Activated T-helper 17 cell treated with anti-CD3 and anti-CD28 coated beads, Interleukin-2, amount 50 U/mL, for 72 hours (primary cell): ENCODE results near the gene PARD3. TPM values are rescaled to one million over a fixed set of nuclear protein-coding genes. Genes with fewer than 3 reads are reported as not detected.

Experiments
- ATAC-seq: fragments of 150-1000 bp; cut with Tn5 transposase; replicated peaks from 2 replicates; pipeline ENCODE4 v1.10.0; 2021; ENCODE audit warnings: mild to moderate bottlenecking, moderate library complexity
- H3K27ac Mint-ChIP-seq: one replicate; pipeline ENCODE4 v1.8.0; 2022; ENCODE audit warnings: mixed read lengths
- H3K27me3 Mint-ChIP-seq: one replicate; pipeline ENCODE4 v1.8.0; 2022; ENCODE audit warnings: mixed read lengths
- H3K36me3 Mint-ChIP-seq: one replicate; pipeline ENCODE4 v1.8.0; 2022; ENCODE audit warnings: low read depth, mild to moderate bottlenecking, mixed read lengths
- H3K4me1 Mint-ChIP-seq: one replicate; pipeline ENCODE4 v1.8.0; 2022; ENCODE audit warnings: mixed read lengths
- H3K4me3 Mint-ChIP-seq: one replicate; pipeline ENCODE4 v1.8.0; 2022; ENCODE audit warnings: mild to moderate bottlenecking, mixed read lengths
- H3K9me3 Mint-ChIP-seq: one replicate; pipeline ENCODE4 v1.8.0; 2022; ENCODE audit warnings: mixed read lengths
- total RNA-seq, 2 donors: library from RNA; stranded (reverse); gene quantifications; one replicate each; pipeline ENCODE4 v1.2.3, GENCODE V29; 2022

The PARD3 gene
- total RNA-seq, 2 donors from 2014 or later, result 0.13 to 0.24 TPM

GRCh38 chr10:34613491-34613890 is 201.6 kb downstream of the PARD3 start:
- no peak overlapping the region for H3K4me3 Mint-ChIP-seq
- peaks cover 13% of the 10 kb centered on the region for H3K27me3 Mint-ChIP-seq
- H3K9me3 Mint-ChIP-seq, result no peaks in the 10 kb centered on the region
- no peaks in the 10 kb centered on the region for H3K4me1 Mint-ChIP-seq
- no peak overlapping the region for H3K27ac Mint-ChIP-seq
- no peak for ATAC-seq
- no peaks in the 10 kb centered on the region for H3K36me3 Mint-ChIP-seq

DNA sequence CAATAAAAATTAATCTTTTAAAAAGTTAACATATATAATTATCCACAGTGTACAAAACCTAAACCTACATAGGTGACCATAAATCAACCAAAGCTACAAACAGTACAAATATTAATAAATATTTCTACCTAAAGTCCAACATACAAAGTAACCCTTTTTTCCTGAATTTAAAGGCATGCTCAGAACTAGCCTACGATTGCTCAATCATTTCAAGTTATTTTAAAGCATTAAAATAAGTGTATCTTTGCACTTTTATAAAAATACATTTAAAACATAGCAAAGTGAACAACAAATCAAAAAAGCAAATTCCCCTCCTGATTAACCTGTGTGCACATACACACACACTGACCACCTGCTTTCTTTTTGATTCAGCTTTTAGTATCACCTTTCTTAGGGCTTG is 202.2 kb downstream of the PARD3 start:
- no peaks in the 10 kb centered on the region for H3K36me3 Mint-ChIP-seq
- peaks cover 13% of the 10 kb centered on the region for H3K27me3 Mint-ChIP-seq
- H3K4me3 Mint-ChIP-seq, result no peak overlapping the region
- H3K4me1 Mint-ChIP-seq, result no peaks in the 10 kb centered on the region
- ATAC-seq, result no peak
- H3K27ac Mint-ChIP-seq, result no peak overlapping the region
- H3K9me3 Mint-ChIP-seq, result no peaks in the 10 kb centered on the region

- Mint-ChIP-seq H3K27ac (no peak overlapping the region), H3K36me3 (no peaks in the 10 kb centered on the region), H3K9me3 (no peaks in the 10 kb centered on the region), H3K27me3 (peaks cover 13% of the 10 kb centered on the region), H3K4me1 (no peaks in the 10 kb centered on the region), H3K4me3 (no peak overlapping the region)
- ATAC-seq, result no peak
Measured at GRCh38 chr10:34612446-34612845, 202.7 kb downstream of the PARD3 start.

DNA sequence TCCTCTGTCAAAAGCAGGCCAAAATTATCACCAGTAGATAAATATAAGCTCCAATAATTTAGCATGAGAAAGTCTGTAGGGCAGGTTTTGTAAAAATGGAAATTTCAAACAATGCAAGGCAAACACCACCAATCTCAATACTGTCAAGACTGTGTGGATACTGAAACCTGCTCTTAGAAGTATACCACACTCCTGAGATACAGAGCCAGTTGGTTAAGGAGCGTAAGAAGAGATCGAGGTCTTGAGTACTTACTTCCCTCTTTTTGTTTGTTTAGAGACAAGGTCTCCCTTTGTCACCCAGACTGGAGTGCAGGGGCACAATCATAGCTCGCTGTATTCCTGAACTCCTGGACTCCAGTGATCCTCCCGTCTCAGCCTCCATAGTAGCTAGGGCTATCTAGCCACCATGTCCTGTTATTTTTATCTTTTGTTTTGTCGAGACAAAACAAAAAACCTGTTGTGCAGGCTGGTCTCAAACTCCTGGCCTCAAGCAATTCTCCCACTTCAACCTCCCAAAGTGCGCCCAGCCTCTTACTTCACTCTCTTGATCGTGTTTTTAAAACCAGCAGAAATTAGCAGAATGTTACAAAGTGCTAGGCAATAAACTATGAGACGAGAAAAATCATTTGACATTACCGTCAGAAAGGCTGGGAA is 205.7 kb downstream of the PARD3 start:
- no peak overlapping the region for H3K4me3 Mint-ChIP-seq

GRCh38 chr10:34607894-34608293 is 207.2 kb downstream of the PARD3 start:
- Mint-ChIP-seq H3K36me3 (no peaks in the 10 kb centered on the region), H3K4me3 (no peak overlapping the region)

More for the DNA sequence above, 205.7 kb downstream of the PARD3 start:
- no peaks in the 10 kb centered on the region for H3K36me3 Mint-ChIP-seq
- no peak for ATAC-seq
- H3K27ac Mint-ChIP-seq, result no peak overlapping the region
- no peaks in the 10 kb centered on the region for H3K4me1 Mint-ChIP-seq
- H3K27me3 Mint-ChIP-seq, result peaks cover 4% of the 10 kb centered on the region
- H3K9me3 Mint-ChIP-seq, result no peaks in the 10 kb centered on the region

DNA sequence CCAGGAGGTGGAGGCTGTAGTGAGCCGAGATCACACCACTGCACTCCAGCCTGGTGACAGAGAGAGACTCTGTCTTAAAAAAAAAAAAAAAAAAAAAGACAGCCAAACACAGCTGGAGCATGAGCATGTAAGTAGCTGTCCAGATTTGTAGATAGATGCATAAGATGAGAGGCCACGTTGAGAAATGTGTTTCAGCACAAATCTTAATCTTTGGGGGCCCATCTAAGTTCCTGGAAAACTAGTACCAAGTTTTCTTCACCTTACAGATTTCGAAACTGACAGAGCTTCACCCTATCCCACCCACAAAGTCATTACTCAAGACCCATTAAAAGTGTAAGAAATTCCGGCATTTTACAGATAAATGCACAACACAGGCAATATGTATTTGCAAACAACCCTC is 208.2 kb downstream of the PARD3 start:
- no peak overlapping the region for H3K27ac Mint-ChIP-seq
- H3K27me3 Mint-ChIP-seq, result no peaks in the 10 kb centered on the region
- no peaks in the 10 kb centered on the region for H3K9me3 Mint-ChIP-seq
- no peak for ATAC-seq
- H3K4me1 Mint-ChIP-seq, result no peaks in the 10 kb centered on the region
- H3K36me3 Mint-ChIP-seq, result no peaks in the 10 kb centered on the region
- no peak overlapping the region for H3K4me3 Mint-ChIP-seq

More at GRCh38 chr10:34607894-34608293, 207.2 kb downstream of the PARD3 start:
- Mint-ChIP-seq H3K9me3 (no peaks in the 10 kb centered on the region), H3K27ac (no peak overlapping the region), H3K27me3 (no peaks in the 10 kb centered on the region), H3K4me1 (no peaks in the 10 kb centered on the region)
- ATAC-seq, result no peak

GRCh38 chr10:34602478-34602877 is 212.6 kb downstream of the PARD3 start:
- Mint-ChIP-seq H3K4me3 (no peak overlapping the region), H3K36me3 (no peaks in the 10 kb centered on the region), H3K4me1 (no peaks in the 10 kb centered on the region), H3K27ac (no peak overlapping the region), H3K9me3 (no peaks in the 10 kb centered on the region), H3K27me3 (peaks cover 4% of the 10 kb centered on the region)
- ATAC-seq, result no peak

DNA sequence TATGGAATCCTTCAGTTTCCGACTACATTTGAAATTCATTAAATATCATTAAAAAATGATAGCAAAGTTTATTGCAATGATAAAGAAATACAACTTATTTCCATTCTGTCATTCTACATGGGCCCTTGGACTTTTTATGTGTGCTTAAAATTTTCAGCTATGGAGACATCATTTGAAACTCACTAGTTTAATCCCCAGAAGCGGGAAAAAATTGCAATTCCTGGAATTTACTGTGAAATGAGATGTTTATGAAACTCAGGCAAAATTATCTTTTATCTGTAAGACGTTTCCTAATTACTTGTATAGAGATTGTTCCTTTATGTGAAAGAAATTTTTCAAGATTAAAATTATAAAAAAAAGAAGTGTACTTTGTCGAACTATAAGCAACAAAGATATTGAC is 213.4 kb downstream of the PARD3 start:
- Mint-ChIP-seq H3K36me3 (no peaks in the 10 kb centered on the region), H3K9me3 (no peaks in the 10 kb centered on the region), H3K4me1 (no peaks in the 10 kb centered on the region), H3K4me3 (no peak overlapping the region), H3K27me3 (peaks cover 4% of the 10 kb centered on the region), H3K27ac (no peak overlapping the region)
- ATAC-seq, result no peak

GRCh38 chr10:34599026-34599795 is 215.9 kb downstream of the PARD3 start:
- no peaks in the 10 kb centered on the region for H3K9me3 Mint-ChIP-seq
- no peaks in the 10 kb centered on the region for H3K4me1 Mint-ChIP-seq
- no peak for ATAC-seq
- H3K27me3 Mint-ChIP-seq, result peaks cover 9% of the 10 kb centered on the region
- no peaks in the 10 kb centered on the region for H3K36me3 Mint-ChIP-seq
- H3K27ac Mint-ChIP-seq, result no peak overlapping the region
- H3K4me3 Mint-ChIP-seq, result no peak overlapping the region

DNA sequence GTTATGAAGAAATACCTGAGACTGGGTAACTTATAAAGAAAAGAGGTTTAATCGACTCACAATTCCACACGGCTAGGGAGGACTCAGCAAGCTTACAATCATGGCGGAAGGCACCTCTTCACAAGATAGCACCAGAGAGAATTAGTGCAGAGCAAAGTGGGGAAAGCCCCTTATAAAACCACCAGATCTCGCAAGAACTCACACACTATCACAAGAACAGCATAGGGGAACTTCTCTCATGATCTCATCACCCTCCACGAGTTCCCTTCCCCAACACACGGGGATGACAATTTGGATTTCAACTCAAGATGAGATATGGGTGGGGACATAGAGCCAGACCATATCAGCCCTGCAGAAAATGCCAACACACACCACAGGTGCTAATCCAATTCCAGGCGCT is 218.7 kb downstream of the PARD3 start:
- Mint-ChIP-seq H3K9me3 (no peaks in the 10 kb centered on the region), H3K27me3 (peaks cover 13% of the 10 kb centered on the region), H3K4me3 (no peak overlapping the region)

DNA sequence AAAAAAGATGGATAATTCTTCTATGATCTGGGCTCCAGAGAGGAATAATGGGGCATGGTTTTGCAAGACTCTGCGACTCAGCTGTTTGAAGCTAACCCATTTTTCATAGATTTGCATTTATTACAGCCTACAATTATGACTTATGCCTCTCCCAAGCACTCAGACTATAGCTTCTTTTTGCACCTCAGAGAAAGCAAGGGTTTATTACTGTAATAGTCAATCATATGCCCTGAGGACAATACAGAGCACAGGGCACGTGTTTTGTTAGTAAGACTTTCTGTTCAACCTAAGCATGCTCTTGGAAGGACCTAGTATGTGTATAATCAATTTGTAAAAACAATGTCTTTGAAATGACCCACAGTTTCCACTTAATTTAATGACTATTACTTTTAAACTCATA is 221.2 kb downstream of the PARD3 start:
- no peaks in the 10 kb centered on the region for H3K9me3 Mint-ChIP-seq
- peaks cover 13% of the 10 kb centered on the region for H3K27me3 Mint-ChIP-seq
- H3K27ac Mint-ChIP-seq, result no peak overlapping the region
- ATAC-seq, result no peak
- no peaks in the 10 kb centered on the region for H3K36me3 Mint-ChIP-seq
- no peaks in the 10 kb centered on the region for H3K4me1 Mint-ChIP-seq
- no peak overlapping the region for H3K4me3 Mint-ChIP-seq

More for the DNA sequence above, 218.7 kb downstream of the PARD3 start:
- Mint-ChIP-seq H3K27ac (no peak overlapping the region), H3K4me1 (no peaks in the 10 kb centered on the region), H3K36me3 (no peaks in the 10 kb centered on the region)
- ATAC-seq, result no peak

DNA sequence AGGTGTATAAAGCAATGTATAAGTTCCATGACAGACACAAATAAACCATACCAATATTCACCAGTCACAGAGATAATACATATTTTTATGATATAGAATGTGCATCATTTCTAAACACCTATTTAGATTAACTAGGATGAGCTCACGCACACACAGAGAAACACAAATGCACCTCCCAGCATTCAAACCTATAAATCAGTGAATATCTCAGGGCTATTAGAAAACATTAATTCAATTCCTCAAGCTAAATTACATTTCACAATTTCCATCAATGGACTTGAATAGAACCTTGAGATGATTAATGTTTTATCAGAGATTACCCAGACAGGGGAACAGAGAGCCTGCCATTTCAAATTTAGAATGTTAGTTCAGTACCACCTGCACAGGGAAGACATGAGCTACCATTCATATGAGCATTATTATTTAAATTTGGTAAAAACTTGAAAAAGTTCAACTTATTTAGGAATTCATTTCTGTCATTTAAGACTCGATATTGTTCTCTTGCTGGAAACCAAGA is 221.7 kb downstream of the PARD3 start:
- no peaks in the 10 kb centered on the region for H3K36me3 Mint-ChIP-seq
- no peak for ATAC-seq
- no peaks in the 10 kb centered on the region for H3K4me1 Mint-ChIP-seq
- H3K9me3 Mint-ChIP-seq, result no peaks in the 10 kb centered on the region
- H3K27ac Mint-ChIP-seq, result no peak overlapping the region
- H3K27me3 Mint-ChIP-seq, result peaks cover 12% of the 10 kb centered on the region
- H3K4me3 Mint-ChIP-seq, result no peak overlapping the region

- H3K27me3 Mint-ChIP-seq, result peaks cover 12% of the 10 kb centered on the region
- no peaks in the 10 kb centered on the region for H3K9me3 Mint-ChIP-seq
- no peaks in the 10 kb centered on the region for H3K4me1 Mint-ChIP-seq
- no peaks in the 10 kb centered on the region for H3K36me3 Mint-ChIP-seq
- no peak overlapping the region for H3K27ac Mint-ChIP-seq
- no peak for ATAC-seq
- H3K4me3 Mint-ChIP-seq, result no peak overlapping the region
Measured at GRCh38 chr10:34590793-34591192, 224.3 kb downstream of the PARD3 start.

DNA sequence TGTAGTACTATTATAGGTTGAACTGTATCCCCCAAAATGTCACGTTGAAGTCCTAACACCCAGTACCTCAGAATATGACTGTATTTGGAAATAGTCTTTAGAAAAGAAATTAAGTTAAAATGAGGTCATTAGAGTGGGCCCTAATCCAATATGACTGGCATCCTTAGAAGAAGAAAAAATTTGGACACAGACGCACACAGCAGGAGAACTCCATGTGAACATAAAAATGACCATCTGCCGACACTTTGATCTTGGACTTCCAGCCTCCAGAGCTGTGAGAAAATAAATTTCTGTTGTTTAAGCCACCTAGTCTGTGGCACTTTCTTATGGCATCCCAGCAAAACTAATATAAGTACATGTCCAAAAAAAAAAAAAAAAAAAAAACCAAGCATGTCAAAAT is 225.8 kb downstream of the PARD3 start:
- Mint-ChIP-seq H3K9me3 (no peaks in the 10 kb centered on the region), H3K27ac (no peak overlapping the region)

DNA sequence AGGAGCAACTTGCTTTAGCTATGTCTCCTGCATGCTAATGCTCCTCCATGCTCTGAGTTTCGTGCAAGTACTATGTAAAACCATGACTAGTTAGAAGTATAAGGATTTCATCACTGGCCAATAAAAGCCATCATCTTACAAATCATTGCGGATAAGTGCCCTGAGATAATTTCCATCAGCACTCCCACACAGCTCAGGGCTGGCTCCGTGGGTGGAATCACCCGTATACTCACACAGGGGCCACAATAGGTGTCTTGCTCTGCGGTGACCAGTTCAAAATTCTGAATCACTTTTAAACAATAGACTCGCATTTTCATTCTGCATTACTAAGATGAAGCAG is 227.4 kb downstream of the PARD3 start:
- no peaks in the 10 kb centered on the region for H3K9me3 Mint-ChIP-seq
- H3K27me3 Mint-ChIP-seq, result peaks cover 9% of the 10 kb centered on the region
- no peak overlapping the region for H3K27ac Mint-ChIP-seq
- H3K4me3 Mint-ChIP-seq, result no peak overlapping the region
- H3K36me3 Mint-ChIP-seq, result no peaks in the 10 kb centered on the region
- ATAC-seq, result no peak
- no peaks in the 10 kb centered on the region for H3K4me1 Mint-ChIP-seq

More for the DNA sequence above, 225.8 kb downstream of the PARD3 start:
- no peaks in the 10 kb centered on the region for H3K4me1 Mint-ChIP-seq
- H3K36me3 Mint-ChIP-seq, result no peaks in the 10 kb centered on the region
- peaks cover 12% of the 10 kb centered on the region for H3K27me3 Mint-ChIP-seq
- H3K4me3 Mint-ChIP-seq, result no peak overlapping the region
- no peak for ATAC-seq
